Keratinocyte (primary cell): Measurements from ENCODE around the gene TFIP11. TPM values are rescaled to one million over a fixed set of nuclear protein-coding genes. Genes with fewer than 3 reads are reported as not detected.

Experiments used
- DNase-seq: peaks from one replicate; pipeline ENCODE4 v3.0.0-alpha.2; 2011; ENCODE audit warnings: low read depth, missing footprints, low spot score
- FAIRE-seq: peaks from 2 replicates; lab custom pipeline; 2011; peaks lifted over from hg19 to GRCh38; lab: Jason Lieb, UNC
- H2AFZ ChIP-seq: 2 replicates; pipeline ENCODE4 v1.6.0; 2012; ENCODE audit warnings: low read length, control low read depth, inconsistent platforms; ENCODE audit not compliant: control insufficient read depth
- H3K27ac ChIP-seq: 2 replicates; pipeline ENCODE4 v1.5.1; 2011; ENCODE audit warnings: low read length; ENCODE audit not compliant: control insufficient read depth, insufficient read depth
- H3K27me3 ChIP-seq: 3 replicates; pipeline ENCODE4 v1.6.0; 2011; ENCODE audit warnings: low read length; ENCODE audit not compliant: control insufficient read depth, insufficient read depth; ENCODE audit errors: extremely low read depth
- H3K36me3 ChIP-seq, 2 experiments: 2 replicates in 1 of 2; 3 replicates in 1 of 2; pipeline ENCODE4 v1.5.1; 2011; ENCODE audit warnings: low read length in 2 of 2, mild to moderate bottlenecking in 1 of 2; ENCODE audit not compliant: control insufficient read depth in 2 of 2, insufficient read depth in 2 of 2; ENCODE audit errors: extremely low read depth in 1 of 2
- H3K4me1 ChIP-seq: 3 replicates; pipeline ENCODE4 v1.5.1; 2011; ENCODE audit warnings: low read length; ENCODE audit not compliant: control insufficient read depth, insufficient read depth; ENCODE audit errors: extremely low read depth
- H3K4me2 ChIP-seq: 3 replicates; pipeline ENCODE4 v1.6.0; 2011; ENCODE audit warnings: low read depth, low read length; ENCODE audit not compliant: control insufficient read depth, insufficient read depth; ENCODE audit errors: extremely low read depth
- H3K4me3 ChIP-seq, 3 experiments: fragments of 200-600 bp in 1 of 3; sonication (generic) in 1 of 3; 2 replicates in 2 of 3; 3 replicates in 1 of 3; pipeline ENCODE4 v1.5.1; 2011 to 2016; ENCODE audit warnings: low read length in 3 of 3, mild to moderate bottlenecking in 3 of 3, control low read depth in 2 of 3, inconsistent platforms in 1 of 3, low read depth in 1 of 3, mixed read lengths in 1 of 3, mixed run types in 1 of 3, moderate library complexity in 1 of 3; ENCODE audit not compliant: control insufficient read depth in 2 of 3, insufficient read depth in 2 of 3; ENCODE audit errors: extremely low read depth in 1 of 3
- H3K79me2 ChIP-seq: 2 replicates; pipeline ENCODE4 v1.6.0; 2012; ENCODE audit warnings: low read length; ENCODE audit not compliant: control insufficient read depth, insufficient read depth
- H3K9ac ChIP-seq: 3 replicates; pipeline ENCODE4 v1.6.0; 2011; ENCODE audit warnings: low read length; ENCODE audit not compliant: control insufficient read depth, insufficient read depth; ENCODE audit errors: extremely low read depth
- H3K9me1 ChIP-seq: 3 replicates; pipeline ENCODE4 v1.6.0; 2011; ENCODE audit warnings: low read length; ENCODE audit not compliant: control insufficient read depth, insufficient read depth; ENCODE audit errors: extremely low read depth
- H3K9me3 ChIP-seq: 2 replicates; pipeline ENCODE4 v1.5.1; 2012; ENCODE audit warnings: low read depth, low read length; ENCODE audit not compliant: control insufficient read depth
- H4K20me1 ChIP-seq: 3 replicates; pipeline ENCODE4 v1.6.0; 2011; ENCODE audit warnings: low read length; ENCODE audit not compliant: control insufficient read depth, insufficient read depth; ENCODE audit errors: extremely low read depth
- EZH2 ChIP-seq: IDR thresholded peaks from one replicate; pipeline ENCODE4 v1.6.1; 2012; ENCODE audit warnings: inconsistent platforms, mild to moderate bottlenecking, low read length, moderate library complexity
- dilution Hi-C: fragments of 300-500 bp; cut with MboI; formaldehyde crosslinking; loops from one replicate; pipeline ENCODE4 v1.7.0; 2020; ENCODE audit warnings: low sequenced_read_pairs; ENCODE audit not compliant: extremely low pct_ligation_motif_present
- polyA plus RNA-seq, 5 experiments: library from polyadenylated mRNA; depleted of rRNA in 3 of 5; stranded (reverse) in 3 of 5; stranded (forward) in 1 of 5; unstranded in 1 of 5; fragments of >200 nt; gene quantifications; 1 replicate in 1 of 5; 2 replicates in 3 of 5; 3 replicates in 1 of 5; pipeline versions ENCODE4 v1.2.1 to v1.2.3, GENCODE V29; 2011 to 2012; ENCODE audit warnings: missing spikeins in 2 of 5, low read depth in 1 of 5, low replicate concordance in 1 of 5
- TF ChIP-seq, protein P1 (sequence below), 3 experiments: IDR thresholded peaks in 1 of 3; conservative IDR thresholded peaks in 1 of 3; optimal IDR thresholded peaks in 1 of 3; 2 replicates in 2 of 3; 3 replicates in 1 of 3; pipeline versions ENCODE3 to v1.5.1; 2011; ENCODE audit warnings: low read length in 3 of 3, mild to moderate bottlenecking in 3 of 3, moderate library complexity in 2 of 3, control low read depth in 1 of 3, inconsistent platforms in 1 of 3; ENCODE audit not compliant: insufficient read depth in 2 of 3; ENCODE audit errors: extremely low read depth in 1 of 3

Gene TFIP11
- polyA plus RNA-seq, 1 donor (not counting 4 experiments of a cell fraction or from before 2014, with no cell fraction given) = 30.3 TPM

DNA sequence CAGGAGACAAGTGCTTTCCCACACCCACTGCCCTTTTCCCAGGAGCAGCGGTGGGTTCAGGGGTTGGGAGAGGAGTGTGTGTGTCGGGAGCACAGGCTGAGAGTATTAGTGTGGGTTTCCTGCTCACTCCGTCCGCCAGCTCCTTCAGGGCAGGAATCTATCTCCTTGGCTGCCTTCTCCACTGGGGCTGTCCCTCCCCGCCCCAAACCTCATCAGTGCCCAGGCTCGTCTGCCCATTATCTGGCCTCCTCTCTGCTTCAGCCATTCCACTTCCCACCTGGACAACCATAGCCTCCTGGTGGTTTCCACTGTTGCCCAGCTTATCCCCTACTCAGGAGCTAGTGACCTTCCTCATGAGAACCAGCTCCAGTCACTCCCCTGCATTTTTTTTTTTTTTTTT is 63.3 kb downstream of the TFIP11 start:
- no peak for TF ChIP-seq EZH2
- TF ChIP-seq, protein P1, sequence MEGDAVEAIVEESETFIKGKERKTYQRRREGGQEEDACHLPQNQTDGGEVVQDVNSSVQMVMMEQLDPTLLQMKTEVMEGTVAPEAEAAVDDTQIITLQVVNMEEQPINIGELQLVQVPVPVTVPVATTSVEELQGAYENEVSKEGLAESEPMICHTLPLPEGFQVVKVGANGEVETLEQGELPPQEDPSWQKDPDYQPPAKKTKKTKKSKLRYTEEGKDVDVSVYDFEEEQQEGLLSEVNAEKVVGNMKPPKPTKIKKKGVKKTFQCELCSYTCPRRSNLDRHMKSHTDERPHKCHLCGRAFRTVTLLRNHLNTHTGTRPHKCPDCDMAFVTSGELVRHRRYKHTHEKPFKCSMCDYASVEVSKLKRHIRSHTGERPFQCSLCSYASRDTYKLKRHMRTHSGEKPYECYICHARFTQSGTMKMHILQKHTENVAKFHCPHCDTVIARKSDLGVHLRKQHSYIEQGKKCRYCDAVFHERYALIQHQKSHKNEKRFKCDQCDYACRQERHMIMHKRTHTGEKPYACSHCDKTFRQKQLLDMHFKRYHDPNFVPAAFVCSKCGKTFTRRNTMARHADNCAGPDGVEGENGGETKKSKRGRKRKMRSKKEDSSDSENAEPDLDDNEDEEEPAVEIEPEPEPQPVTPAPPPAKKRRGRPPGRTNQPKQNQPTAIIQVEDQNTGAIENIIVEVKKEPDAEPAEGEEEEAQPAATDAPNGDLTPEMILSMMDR (optimal IDR thresholded peaks at IDR 0.05 in 1 of 3, IDR thresholded peaks at IDR 0.05 in 1 of 3, conservative IDR thresholded peaks at IDR 0.05 in 1 of 3; ENCODE audit: extremely low read depth in 1 of 3, insufficient read depth in 2 of 3, low read length in 3 of 3) = no peak
- H3K4me1 ChIP-seq = peaks cover 5% of the 10 kb centered on the region
- H3K27me3 ChIP-seq = no peaks in the 10 kb centered on the region
- H3K9me1 ChIP-seq = no peaks in the 10 kb centered on the region
- no peak overlapping the region for H3K4me3 ChIP-seq
- H3K27ac ChIP-seq = no peak overlapping the region
- H3K4me2 ChIP-seq = no peak overlapping the region
- H4K20me1 ChIP-seq = no peaks in the 10 kb centered on the region
- DNase-seq (no peak), FAIRE-seq (peak; percentile 17)
- H3K79me2 ChIP-seq = no peaks in the 10 kb centered on the region
- H2AFZ ChIP-seq = no peak overlapping the region
- no peak overlapping the region for H3K9ac ChIP-seq
- H3K36me3 ChIP-seq = peaks cover 8 to 18% of the 10 kb centered on the region in 2 experiments
- H3K9me3 ChIP-seq = no peaks in the 10 kb centered on the region
- dilution Hi-C loops = no loop called here

- no peak for FAIRE-seq
- Histone ChIP-seq H3K27me3 (no peaks in the 10 kb centered on the region), H3K9me1 (no peaks in the 10 kb centered on the region), H4K20me1 (no peaks in the 10 kb centered on the region), H3K9ac (no peak overlapping the region), H3K27ac (no peak overlapping the region), H3K36me3 (peaks cover 4 to 13% of the 10 kb centered on the region in 2 experiments), H3K4me1 (peaks cover 5% of the 10 kb centered on the region), H3K4me3 (no peak overlapping the region), H3K4me2 (no peak overlapping the region), H3K79me2 (no peaks in the 10 kb centered on the region), H3K9me3 (no peaks in the 10 kb centered on the region), H2AFZ (no peak overlapping the region)
- dilution Hi-C loops = no loop called here
- DNase-seq = no peak
- TF ChIP-seq EZH2 = no peak
- TF ChIP-seq, protein P1 (optimal IDR thresholded peaks at IDR 0.05 in 1 of 3, IDR thresholded peaks at IDR 0.05 in 1 of 3, conservative IDR thresholded peaks at IDR 0.05 in 1 of 3; ENCODE audit: extremely low read depth in 1 of 3, insufficient read depth in 2 of 3, low read length in 3 of 3) = no peak
These were observed 63.9 kb downstream of the TFIP11 start for GRCh38 chr22:26448334-26448733.
